Endothelial cell of umbilical vein (primary cell): ENCODE measurements around the gene GNG2.

Experiments
- CTCF ChIP-seq, 2 donors: IDR thresholded peaks; 1 replicate in 1 of 2; 2 replicates in 1 of 2; pipeline ENCODE4 v1.5.1; 2011; ENCODE audit warnings: low read length in 2 of 2, mild to moderate bottlenecking in 2 of 2, moderate library complexity in 2 of 2, control low read depth in 1 of 2, inconsistent platforms in 1 of 2, low read depth in 1 of 2; ENCODE audit not compliant: insufficient read depth in 1 of 2; ENCODE audit errors: extremely low read depth in 1 of 2
- EZH2 ChIP-seq: IDR thresholded peaks from 2 replicates; pipeline ENCODE4 v1.6.1; 2012; ENCODE audit warnings: borderline replicate concordance, low read depth, mild to moderate bottlenecking, moderate library complexity, low read length, inconsistent platforms; ENCODE audit not compliant: severe bottlenecking

GRCh38 chr14:51862860-51863259 is 2.4 kb downstream of the GNG2 start:
- TF ChIP-seq CTCF (IDR thresholded peaks at IDR 0.05; ENCODE audit: extremely low read depth in 1 of 2, insufficient read depth in 1 of 2, low read depth in 1 of 2, low read length in 2 of 2) (no peak), EZH2 (no peak)
